ENCODE data around the gene HOXA7. TPM values are rescaled to one million over a fixed set of nuclear protein-coding genes. Genes with fewer than 3 reads are reported as not detected.

HOXA7 gene
- not detected for total RNA-seq

- H3K27ac Mint-ChIP-seq, result peak within 1 kb of the TSS; percentile 48
- POLR2A ChIA-PET, result no interaction called here
- peaks cover 6% of the 10 kb centered on the region for H3K36me3 Mint-ChIP-seq (ENCODE audit: low read depth)
- peaks cover 88% of the 10 kb centered on the region for H3K27me3 Mint-ChIP-seq
- CTCF ChIA-PET, result no interaction called here
- H3K9me3 Mint-ChIP-seq, result no peaks in the 10 kb centered on the region
- DNase-seq, result no peak
- H3K4me3 Mint-ChIP-seq, result peak within 1 kb of the TSS; percentile 54
- H3K4me1 Mint-ChIP-seq, result peaks cover 28% of the 10 kb centered on the region
Observed at GRCh38 chr7:27156508-27156898, at the start of gene HOXA7. TSS of gene HOXA7 (minus strand) at chr7:27156675. CDS start at chr7:27156545, 130 bp downstream.

DNA sequence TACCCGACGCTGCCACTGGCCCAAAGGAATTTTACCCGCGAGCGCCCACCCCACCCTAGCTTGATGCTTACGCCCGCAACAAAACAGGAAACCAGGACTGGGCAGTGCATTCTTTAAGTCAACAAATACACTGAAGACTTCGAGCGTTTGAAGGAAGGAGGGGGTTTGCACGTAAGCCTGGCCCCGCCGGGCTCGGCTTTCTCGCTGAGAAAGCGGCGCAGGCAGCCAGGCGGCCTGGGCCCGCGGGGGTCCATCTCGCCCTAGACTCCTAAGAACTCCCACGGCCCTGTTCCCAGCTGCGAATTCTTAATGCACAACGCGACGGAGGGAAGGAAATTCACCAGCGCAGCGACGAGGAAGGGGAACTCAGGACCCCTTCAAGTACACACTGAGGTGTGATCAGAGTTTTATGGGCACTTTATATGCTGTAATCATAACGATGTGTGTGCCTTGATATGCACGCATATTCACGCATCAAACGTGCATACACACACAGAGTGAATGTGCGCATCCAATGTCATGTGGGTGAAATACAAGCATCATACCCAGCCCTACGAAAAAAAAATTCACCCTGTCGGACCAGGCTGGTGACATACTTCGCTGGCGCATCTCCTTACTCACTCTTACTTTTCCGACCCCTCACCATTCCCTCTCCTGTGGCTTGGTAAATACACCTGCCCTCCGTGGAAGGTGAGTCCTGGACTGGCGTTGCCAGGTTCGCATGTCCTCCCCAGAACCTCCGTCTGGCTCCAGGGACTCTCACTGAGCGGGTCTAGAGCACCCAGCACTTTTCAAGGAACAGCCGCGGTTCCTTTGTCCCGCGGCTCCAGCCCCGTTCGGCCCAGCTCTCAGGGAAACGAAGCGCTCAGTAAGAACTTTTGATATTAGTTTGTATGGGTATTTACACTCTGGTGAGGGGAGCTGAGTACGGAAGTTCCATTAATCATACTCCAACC, 49.1 kb upstream of the HOXA7 start:
- Mint-ChIP-seq H3K36me3 (ENCODE audit: low read depth) (no peaks in the 10 kb centered on the region), H3K27me3 (peaks cover 94% of the 10 kb centered on the region), H3K4me3 (no peak overlapping the region), H3K9me3 (no peaks in the 10 kb centered on the region), H3K4me1 (peaks cover 24% of the 10 kb centered on the region), H3K27ac (no peak overlapping the region)
- ChIA-PET POLR2A (interaction anchor here (1.0 kb wide), 1 partner anchor 16 kb away, joined by 3 read pairs; no protein-coding TSS in a partner anchor), CTCF (interaction anchor here (1.2 to 1.6 kb wide), 2 partner anchors 10 to 29 kb away, joined by 3 to 5 read pairs; no protein-coding TSS in a partner anchor)
- DNase-seq, result peak; percentile 9

- H3K4me3 Mint-ChIP-seq, result no peak overlapping the region
- CTCF ChIA-PET, result interaction anchor here (1.2 to 1.6 kb wide), 2 partner anchors 9 to 28 kb away, joined by 3 to 5 read pairs; no protein-coding TSS in a partner anchor
- no peak overlapping the region for H3K27ac Mint-ChIP-seq
Observed at GRCh38 chr7:27204851-27205322, 48.4 kb upstream of the HOXA7 start.

DNA sequence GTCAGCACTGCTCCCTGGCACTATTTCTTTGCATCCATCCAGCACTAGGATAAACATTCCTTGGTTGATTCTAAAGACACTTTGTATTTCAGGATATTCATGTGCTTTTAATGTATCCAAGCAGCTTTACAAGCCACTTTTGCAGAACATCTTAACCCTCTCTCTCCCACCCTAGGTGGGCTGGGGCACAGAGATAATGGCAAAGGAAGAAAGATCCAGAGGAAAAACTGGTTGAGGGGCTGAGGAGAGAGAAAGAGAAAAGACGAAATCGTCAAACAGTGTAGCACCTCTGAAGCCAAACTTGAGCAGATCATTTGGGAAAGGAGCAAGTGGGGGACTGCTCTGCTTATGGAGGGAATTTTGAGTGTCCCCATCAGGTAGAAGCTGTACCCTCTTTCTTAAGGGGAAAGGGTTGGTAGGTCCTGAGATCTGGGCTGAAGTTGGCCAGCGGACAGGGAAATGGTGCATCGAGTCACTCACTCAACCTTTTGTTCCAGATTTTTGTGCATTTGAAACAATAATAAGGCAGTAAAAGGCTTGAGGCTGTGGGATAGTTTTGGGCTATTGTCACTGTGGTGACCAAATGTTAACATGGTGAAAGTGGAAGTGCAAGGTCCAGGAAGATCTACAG, 47.6 kb upstream of the HOXA7 start:
- H3K9me3 Mint-ChIP-seq, result no peaks in the 10 kb centered on the region
- no peaks in the 10 kb centered on the region for H3K36me3 Mint-ChIP-seq (ENCODE audit: low read depth)
- H3K27me3 Mint-ChIP-seq, result peaks cover 87% of the 10 kb centered on the region
- peaks cover 29% of the 10 kb centered on the region for H3K4me1 Mint-ChIP-seq
- POLR2A ChIA-PET, result interaction anchor here (1.3 kb wide), 1 partner anchor 38 kb away, joined by 3 read pairs; the partner anchor contains the start of gene EVX1
- CTCF ChIA-PET, result interaction anchor here (1.2 to 1.6 kb wide), 2 partner anchors 8 to 27 kb away, joined by 3 to 5 read pairs; no protein-coding TSS in a partner anchor
- peak; percentile 5 for DNase-seq
- H3K4me3 Mint-ChIP-seq, result no peak overlapping the region
- H3K27ac Mint-ChIP-seq, result no peak overlapping the region

More at GRCh38 chr7:27204851-27205322, 48.4 kb upstream of the HOXA7 start:
- Mint-ChIP-seq H3K4me1 (peaks cover 28% of the 10 kb centered on the region), H3K9me3 (no peaks in the 10 kb centered on the region), H3K36me3 (ENCODE audit: low read depth) (no peaks in the 10 kb centered on the region), H3K27me3 (peaks cover 91% of the 10 kb centered on the region)
- POLR2A ChIA-PET, result interaction anchor here (1.0 to 1.3 kb wide), 2 partner anchors 15 to 38 kb away, joined by 3 read pairs; partner anchors contain the start of gene EVX1
- DNase-seq, result peak; percentile 12

- Mint-ChIP-seq H3K36me3 (ENCODE audit: low read depth) (no peaks in the 10 kb centered on the region), H3K27me3 (peaks cover 88% of the 10 kb centered on the region), H3K4me1 (peaks cover 31% of the 10 kb centered on the region), H3K9me3 (no peaks in the 10 kb centered on the region), H3K27ac (no peak overlapping the region), H3K4me3 (no peak overlapping the region)
- POLR2A ChIA-PET, result no interaction called here
- peak; percentile 5 for DNase-seq
- CTCF ChIA-PET, result interaction anchor here (1.0 to 1.4 kb wide), 2 partner anchors 8 to 24 kb away, joined by 3 to 8 read pairs; no protein-coding TSS in a partner anchor
Observed at GRCh38 chr7:27203365-27203953, 47.0 kb upstream of the HOXA7 start.

DNA sequence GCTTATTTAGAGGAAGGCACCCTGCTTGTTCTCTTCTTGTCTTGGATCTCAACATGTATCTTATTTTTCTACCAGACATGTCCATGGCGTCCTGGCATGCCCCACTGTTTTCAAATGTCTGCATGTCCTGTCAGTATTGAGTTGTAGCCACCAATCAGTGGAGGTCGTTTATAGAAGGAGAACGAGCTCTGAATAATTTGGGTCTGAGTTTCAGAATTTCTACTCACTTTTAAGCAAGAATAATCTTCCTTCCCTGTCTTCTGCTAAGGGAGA, 46.3 kb upstream of the HOXA7 start:
- H3K27ac Mint-ChIP-seq, result no peak overlapping the region

DNA sequence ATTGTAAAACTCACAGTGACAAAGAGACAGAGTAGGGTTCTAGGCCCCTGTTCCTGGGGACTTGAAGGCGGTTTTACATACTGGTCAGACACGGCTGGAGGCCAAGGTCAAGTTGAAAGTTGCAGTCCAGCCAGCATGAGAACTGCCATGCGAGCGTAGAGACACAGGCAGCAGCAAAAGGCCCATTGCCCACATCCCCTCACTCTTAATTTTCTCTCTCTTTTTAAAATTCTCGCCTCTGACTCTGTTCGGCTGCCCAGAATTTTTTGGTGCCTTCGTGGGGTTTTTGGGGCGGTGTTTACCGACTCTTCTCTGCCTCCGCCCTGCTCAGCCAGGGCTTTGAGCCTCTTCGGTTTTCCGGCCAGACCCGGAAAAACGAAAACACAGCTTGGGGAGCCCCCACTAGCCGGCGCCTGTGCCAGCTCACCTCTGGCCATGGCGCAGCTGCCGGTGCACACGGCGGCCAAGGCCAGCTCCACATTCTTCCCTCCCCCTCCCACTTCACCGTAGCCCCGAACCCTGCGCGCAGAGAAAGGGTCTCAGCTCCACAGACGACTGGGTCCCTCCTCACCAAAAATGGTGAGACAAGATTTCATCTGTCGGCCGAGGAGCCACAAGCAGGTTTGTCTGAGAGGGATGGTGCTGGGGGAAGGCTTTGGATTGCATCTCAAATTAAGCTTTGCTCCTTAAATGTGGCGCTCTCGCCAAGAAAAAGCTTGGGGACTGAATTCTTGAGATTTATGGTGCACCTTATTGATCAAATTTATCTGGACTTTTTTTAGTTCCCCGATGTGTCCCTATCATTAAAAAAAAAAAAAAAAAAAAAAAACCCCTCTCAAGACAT, 45.8 kb upstream of the HOXA7 start:
- POLR2A ChIA-PET, result no interaction called here
- CTCF ChIA-PET, result interaction anchor here (1.0 to 1.4 kb wide), 2 partner anchors 9 to 23 kb away, joined by 3 to 8 read pairs; no protein-coding TSS in a partner anchor
- H3K27me3 Mint-ChIP-seq, result peaks cover 90% of the 10 kb centered on the region
- peaks cover 35% of the 10 kb centered on the region for H3K4me1 Mint-ChIP-seq
- no peaks in the 10 kb centered on the region for H3K36me3 Mint-ChIP-seq (ENCODE audit: low read depth)
- H3K27ac Mint-ChIP-seq, result no peak overlapping the region
- no peaks in the 10 kb centered on the region for H3K9me3 Mint-ChIP-seq
- H3K4me3 Mint-ChIP-seq, result no peak overlapping the region
- peak; percentile 6 for DNase-seq

More for the DNA sequence above, 46.3 kb upstream of the HOXA7 start:
- H3K27me3 Mint-ChIP-seq, result peaks cover 89% of the 10 kb centered on the region
- DNase-seq, result peak; percentile 8
- H3K9me3 Mint-ChIP-seq, result no peaks in the 10 kb centered on the region
- H3K4me1 Mint-ChIP-seq, result peaks cover 35% of the 10 kb centered on the region
- H3K4me3 Mint-ChIP-seq, result no peak overlapping the region
- no peaks in the 10 kb centered on the region for H3K36me3 Mint-ChIP-seq (ENCODE audit: low read depth)
- POLR2A ChIA-PET, result no interaction called here
- CTCF ChIA-PET, result interaction anchor here (1.0 to 1.4 kb wide), 2 partner anchors 9 to 23 kb away, joined by 3 to 8 read pairs; no protein-coding TSS in a partner anchor

DNA sequence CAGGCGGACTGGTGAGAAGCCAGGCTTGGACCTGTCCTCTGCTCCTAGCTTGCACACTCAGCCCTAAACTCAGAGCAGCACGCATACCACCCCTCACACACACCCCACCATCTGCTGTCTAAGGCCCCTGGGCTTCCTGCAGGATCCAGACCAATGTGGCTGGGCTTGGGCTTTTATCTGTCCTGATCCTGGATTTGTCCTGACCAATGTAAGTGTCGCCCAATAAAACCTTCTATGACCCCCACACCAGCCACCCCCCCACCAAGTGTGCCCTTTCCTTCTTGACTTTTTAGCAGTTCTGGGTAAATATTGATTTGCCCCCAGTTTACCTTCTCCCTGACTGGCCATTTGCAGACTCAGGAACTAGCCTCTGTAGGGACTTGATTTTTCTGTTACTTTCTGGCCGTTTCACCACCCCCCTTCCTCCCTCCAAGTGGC, 45.1 kb upstream of the HOXA7 start:
- Mint-ChIP-seq H3K27ac (no peak overlapping the region), H3K27me3 (peaks cover 88% of the 10 kb centered on the region), H3K4me1 (peaks cover 35% of the 10 kb centered on the region), H3K4me3 (peak overlapping the region; percentile 17), H3K9me3 (no peaks in the 10 kb centered on the region), H3K36me3 (ENCODE audit: low read depth) (no peaks in the 10 kb centered on the region)
- ChIA-PET CTCF (no interaction called here), POLR2A (no interaction called here)
- DNase-seq, result no peak

DNA sequence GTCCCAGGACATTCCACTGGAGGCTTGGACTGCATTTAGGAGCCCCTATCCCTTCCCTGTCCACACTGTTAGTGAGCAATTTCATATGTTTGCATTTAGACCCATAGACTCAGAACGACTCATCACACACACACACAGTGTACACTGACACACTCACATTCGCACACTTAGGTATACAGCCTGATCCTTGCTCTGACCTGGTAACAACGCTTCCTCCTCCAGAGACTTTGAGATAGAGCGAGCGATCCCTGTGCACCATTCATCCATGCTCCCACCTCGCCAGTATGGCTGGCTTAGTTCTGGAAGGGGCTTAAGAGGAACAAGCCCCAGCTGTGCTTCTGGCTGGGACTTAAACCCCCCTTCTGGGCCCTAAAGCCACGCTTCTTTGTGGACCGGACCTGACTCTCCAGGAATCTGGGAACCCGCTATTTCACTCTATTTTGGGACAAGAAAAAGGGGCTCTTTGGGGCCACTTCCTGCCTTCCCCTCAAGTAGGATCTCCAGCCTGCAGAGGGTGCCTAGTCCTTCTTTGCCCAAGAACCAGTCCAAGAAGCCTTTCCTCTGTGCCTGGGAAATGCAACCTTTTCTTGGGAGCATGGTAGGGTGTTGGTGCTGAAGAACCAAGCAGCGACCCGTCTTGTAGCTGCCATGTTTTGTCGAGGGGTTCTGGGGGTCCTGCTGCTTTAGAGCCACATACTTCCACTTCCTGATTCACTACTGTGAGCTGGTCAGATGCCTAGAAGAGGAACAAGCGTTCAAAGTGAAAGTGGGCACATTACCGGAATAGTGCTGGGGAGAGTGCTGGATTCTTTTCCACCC, 44.5 kb upstream of the HOXA7 start:
- Mint-ChIP-seq H3K27me3 (peaks cover 86% of the 10 kb centered on the region), H3K27ac (peak overlapping the region; percentile 21), H3K9me3 (no peaks in the 10 kb centered on the region), H3K36me3 (ENCODE audit: low read depth) (no peaks in the 10 kb centered on the region), H3K4me1 (peaks cover 36% of the 10 kb centered on the region), H3K4me3 (peak overlapping the region; percentile 17)
- CTCF ChIA-PET, result no interaction called here
- POLR2A ChIA-PET, result no interaction called here
- peak; percentile 12 for DNase-seq

- H3K4me1 Mint-ChIP-seq, result peaks cover 32% of the 10 kb centered on the region
- no peaks in the 10 kb centered on the region for H3K9me3 Mint-ChIP-seq
- H3K27ac Mint-ChIP-seq, result peak within 1 kb of the TSS; percentile 21
- no peaks in the 10 kb centered on the region for H3K36me3 Mint-ChIP-seq (ENCODE audit: low read depth)
- DNase-seq, result no peak
- POLR2A ChIA-PET, result interaction anchor here (1.3 kb wide), 1 partner anchor 19 kb away, joined by 3 read pairs; no protein-coding TSS in a partner anchor
- peak within 1 kb of the TSS; percentile 50 for H3K4me3 Mint-ChIP-seq
- H3K27me3 Mint-ChIP-seq, result peaks cover 84% of the 10 kb centered on the region
- CTCF ChIA-PET, result interaction anchor here (0.8 kb wide), 1 partner anchor 11 kb away, joined by 4 read pairs; no protein-coding TSS in a partner anchor
Observed at GRCh38 chr7:27199849-27200760, 43.6 kb upstream of the HOXA7 start, which contains the start of gene HOXA13. TSS of gene HOXA13 (minus strand) at chr7:27200091. CDS start at chr7:27200077, 14 bp downstream.

Data from activated CD4-positive, alpha-beta memory T cell treated with anti-CD3 and anti-CD28 coated beads, Interleukin-2, amount 10 ng/mL, durations not matched to agents 7 days and 5 days (primary cell).